Measurements from ENCODE around the gene GOLGA3. TPM values are rescaled to one million over a fixed set of nuclear protein-coding genes. Genes with fewer than 3 reads are reported as not detected.
"Not testable (repeated sequence)": the region's sequence is repeated elsewhere in the genome, so short reads cannot be mapped to it uniquely, and the experiment has no call there.

Gene GOLGA3
- total and polyA plus RNA-seq, 8 donors, result 12.6 to 44.5 (median 30.2) TPM

DNA sequence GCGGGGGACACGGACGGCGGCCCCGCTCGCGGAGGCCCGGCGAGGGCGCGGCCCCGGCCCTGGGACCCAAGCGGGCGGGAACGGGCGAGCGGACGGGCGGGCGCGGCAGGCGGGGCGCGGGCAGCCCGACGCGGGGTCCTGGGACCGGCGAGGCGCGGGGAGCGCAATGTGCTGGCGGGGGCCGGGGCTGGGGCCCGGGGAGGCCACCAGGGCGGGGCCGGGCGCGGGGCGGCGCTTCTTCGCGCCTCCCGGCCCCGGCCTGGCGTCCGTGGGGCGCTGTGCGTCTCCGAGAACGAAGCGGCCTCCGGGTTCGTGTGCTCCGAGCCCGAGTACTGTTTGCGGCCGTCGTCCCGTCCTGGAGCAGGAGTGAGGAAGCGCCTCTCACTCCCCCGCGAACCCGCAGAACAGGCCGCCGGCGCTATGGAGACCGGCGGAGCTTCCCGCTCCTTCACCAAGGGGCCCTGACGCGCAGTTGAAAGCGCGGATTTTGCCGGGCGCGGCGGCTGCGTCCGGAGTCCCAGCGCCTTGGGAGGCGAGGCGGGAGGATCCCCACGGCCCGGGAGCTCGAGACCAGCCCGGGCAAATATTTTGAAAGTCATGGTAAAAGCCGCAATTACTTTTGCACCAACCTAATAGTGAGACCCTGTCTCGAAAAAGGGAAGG is 66.6 kb downstream of the GOLGA3 start:
- Histone ChIP-seq H3K4me1 (peaks cover 0 to 12% (median 0%) of the 10 kb centered on the region in 3 donors), H3K27me3 (no peaks in the 10 kb centered on the region), H3K9me3 (no peaks in the 10 kb centered on the region), H3K27ac (peak overlapping the region; percentile 76 to 93 (median 86)), H3K36me3 (no peaks in the 10 kb centered on the region), H3K4me3 (peak overlapping the region; percentile 45 to 97 (median 58))
- ATAC-seq, result peak; percentile 94 to 95 (median 94)
- TF ChIP-seq, protein P1, sequence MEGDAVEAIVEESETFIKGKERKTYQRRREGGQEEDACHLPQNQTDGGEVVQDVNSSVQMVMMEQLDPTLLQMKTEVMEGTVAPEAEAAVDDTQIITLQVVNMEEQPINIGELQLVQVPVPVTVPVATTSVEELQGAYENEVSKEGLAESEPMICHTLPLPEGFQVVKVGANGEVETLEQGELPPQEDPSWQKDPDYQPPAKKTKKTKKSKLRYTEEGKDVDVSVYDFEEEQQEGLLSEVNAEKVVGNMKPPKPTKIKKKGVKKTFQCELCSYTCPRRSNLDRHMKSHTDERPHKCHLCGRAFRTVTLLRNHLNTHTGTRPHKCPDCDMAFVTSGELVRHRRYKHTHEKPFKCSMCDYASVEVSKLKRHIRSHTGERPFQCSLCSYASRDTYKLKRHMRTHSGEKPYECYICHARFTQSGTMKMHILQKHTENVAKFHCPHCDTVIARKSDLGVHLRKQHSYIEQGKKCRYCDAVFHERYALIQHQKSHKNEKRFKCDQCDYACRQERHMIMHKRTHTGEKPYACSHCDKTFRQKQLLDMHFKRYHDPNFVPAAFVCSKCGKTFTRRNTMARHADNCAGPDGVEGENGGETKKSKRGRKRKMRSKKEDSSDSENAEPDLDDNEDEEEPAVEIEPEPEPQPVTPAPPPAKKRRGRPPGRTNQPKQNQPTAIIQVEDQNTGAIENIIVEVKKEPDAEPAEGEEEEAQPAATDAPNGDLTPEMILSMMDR (IDR thresholded peaks at IDR 0.05), result peak in 1 of 4 donors; percentile 18
- intact Hi-C loops (cut with DNase I), result no loop called here
- peak; percentile 82 to 95 (median 86) for DNase-seq
- WGBS, 2 donors, result 1% methylated on average over 40 to 89 of the region's 89 CpGs
- no peak for FAIRE-seq

DNA sequence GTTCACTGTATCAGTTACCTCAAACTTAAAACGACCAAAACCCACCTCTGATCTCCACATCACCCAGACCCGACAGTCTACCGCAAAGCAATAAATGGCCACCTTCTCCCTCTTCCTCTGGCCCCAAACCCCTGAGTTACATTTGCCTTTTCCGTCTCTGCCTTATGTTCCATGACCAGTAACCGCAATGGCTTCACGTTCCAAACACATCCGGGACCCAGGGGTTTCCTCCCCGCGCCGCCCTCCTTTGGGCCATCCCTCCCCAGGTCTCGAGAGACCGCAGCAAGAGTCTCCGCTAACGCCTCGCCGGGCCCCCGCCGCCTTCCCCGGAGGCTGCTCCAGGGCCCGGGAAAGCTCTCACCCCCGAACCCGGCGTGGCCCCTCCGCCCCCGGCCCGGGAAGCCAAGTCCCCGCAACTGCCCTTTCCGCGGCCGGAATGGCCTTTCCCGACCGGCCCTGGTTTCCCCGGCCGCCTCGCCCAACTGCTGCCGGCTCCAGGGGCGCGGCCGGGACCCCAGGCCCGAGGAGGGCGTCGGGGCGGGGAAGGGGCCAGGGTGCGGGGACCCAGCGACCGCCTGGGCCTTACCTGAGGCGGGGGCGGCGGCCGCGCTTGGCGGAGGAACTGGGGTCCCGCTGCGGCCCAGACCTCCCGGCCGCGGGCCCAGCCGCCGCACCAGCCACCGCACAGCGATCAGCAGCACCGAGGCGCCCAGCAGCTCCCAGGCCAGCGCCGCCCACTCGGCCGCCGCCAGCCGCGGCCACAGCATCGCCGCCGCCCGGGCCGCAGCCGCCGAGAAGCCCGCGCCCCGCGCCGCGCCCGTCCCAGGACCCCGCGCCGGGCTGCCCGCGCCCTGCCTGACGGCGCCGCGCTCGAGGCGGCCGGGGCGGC is 67.4 kb downstream of the GOLGA3 start, which contains the start of gene ANKLE2:
ANKLE2 (minus strand) TSS at position 801 of the 889 bp plus-strand sequence; CDS start at position 767, 34 bp downstream.
- intact Hi-C loops (cut with DNase I), result no loop called here
- ATAC-seq (peak; percentile 31 to 64 (median 46)), FAIRE-seq (no peak), DNase-seq (peak in 5 of 6 donors; percentile 44 to 83 (median 61))
- no peaks in the 10 kb centered on the region for H3K9me3 ChIP-seq
- peak within 1 kb of the TSS; percentile 89 to 97 (median 92) for H3K4me3 ChIP-seq
- peaks cover 0 to 12% (median 0%) of the 10 kb centered on the region in 3 donors for H3K4me1 ChIP-seq
- H3K27ac ChIP-seq, result peak within 1 kb of the TSS; percentile 76 to 93 (median 86)
- TF ChIP-seq, protein P1 (IDR thresholded peaks at IDR 0.05), result no peak
- no peaks in the 10 kb centered on the region for H3K36me3 ChIP-seq
- no peaks in the 10 kb centered on the region for H3K27me3 ChIP-seq
- WGBS, 2 donors, result 1 to 2% methylated on average over 36 to 97 of the region's 97 CpGs

DNA sequence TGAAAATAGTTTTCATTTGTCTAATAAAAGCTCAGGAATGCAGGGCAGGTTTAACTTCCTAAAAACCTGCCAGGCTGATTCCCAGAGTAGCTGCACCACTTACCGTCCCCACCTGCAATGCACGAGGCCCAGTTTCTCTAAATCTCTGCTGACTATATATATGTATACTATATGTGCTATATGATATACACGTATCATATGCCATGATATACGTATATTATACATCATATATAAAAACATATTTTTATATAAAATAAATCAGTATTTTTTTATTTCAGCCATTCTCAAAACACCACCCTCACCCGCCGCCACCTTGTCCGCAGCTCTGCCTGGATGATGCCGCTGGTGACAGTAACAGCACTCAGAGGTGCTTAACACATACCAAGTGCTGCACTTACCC is 69.3 kb downstream of the GOLGA3 start:
- TF ChIP-seq, protein P1 (IDR thresholded peaks at IDR 0.05), result no peak
- H3K36me3 ChIP-seq, result peaks cover 0 to 10% (median 0%) of the 10 kb centered on the region in 3 donors
- no peak for DNase-seq
- H3K27me3 ChIP-seq, result no peaks in the 10 kb centered on the region
- no peak for ATAC-seq
- WGBS, 2 donors, result 96 to 98% methylated on average over 8 of the region's 8 CpGs
- no peak overlapping the region for H3K4me3 ChIP-seq
- intact Hi-C loops (cut with DNase I), result no loop called here
- FAIRE-seq, result no peak
- no peak overlapping the region for H3K27ac ChIP-seq
- peaks cover 0 to 12% (median 0%) of the 10 kb centered on the region in 3 donors for H3K4me1 ChIP-seq
- no peaks in the 10 kb centered on the region for H3K9me3 ChIP-seq

DNA sequence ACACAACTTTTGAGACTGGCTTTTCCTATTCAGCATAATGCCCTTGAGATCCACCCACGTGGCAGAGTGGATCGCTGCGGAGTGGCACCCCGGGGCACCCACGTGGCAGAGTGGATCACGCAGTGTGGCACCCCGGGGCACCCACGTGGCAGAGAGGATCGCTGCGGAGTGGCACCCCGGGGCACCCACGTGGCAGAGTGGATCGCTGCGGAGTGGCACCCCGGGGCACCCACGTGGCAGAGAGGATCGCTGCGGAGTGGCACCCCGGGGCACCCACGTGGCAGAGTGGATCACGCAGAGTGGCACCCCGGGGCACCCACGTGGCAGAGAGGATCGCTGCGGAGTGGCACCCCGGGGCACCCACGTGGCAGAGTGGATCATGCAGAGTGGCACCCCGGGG is 69.8 kb downstream of the GOLGA3 start:
- 87% methylated on average over 28 of the region's 28 CpGs for WGBS, 2 donors
- FAIRE-seq; intact Hi-C loops (cut with DNase I); H3K4me3 ChIP-seq; H3K27ac ChIP-seq; H3K9me3 ChIP-seq; H3K27me3 ChIP-seq; ATAC-seq: not testable (repeated sequence)
- DNase-seq, result peak in 1 of 6 donors; percentile 71
- Histone ChIP-seq H3K36me3 (peaks cover 0 to 15% (median 0%) of the 10 kb centered on the region in 3 donors), H3K4me1 (peaks cover 0 to 12% (median 0%) of the 10 kb centered on the region in 3 donors)

Data from pancreas (tissue), 10 donors.